ENCODE data around the gene CAMK1D. TPM values are rescaled to one million over a fixed set of nuclear protein-coding genes. Genes with fewer than 3 reads are reported as not detected.

The CAMK1D gene
- total and polyA plus RNA-seq, 2 of the 4 experiments (the other 2 are of a cell fraction): 5.0 to 5.3 TPM

DNA sequence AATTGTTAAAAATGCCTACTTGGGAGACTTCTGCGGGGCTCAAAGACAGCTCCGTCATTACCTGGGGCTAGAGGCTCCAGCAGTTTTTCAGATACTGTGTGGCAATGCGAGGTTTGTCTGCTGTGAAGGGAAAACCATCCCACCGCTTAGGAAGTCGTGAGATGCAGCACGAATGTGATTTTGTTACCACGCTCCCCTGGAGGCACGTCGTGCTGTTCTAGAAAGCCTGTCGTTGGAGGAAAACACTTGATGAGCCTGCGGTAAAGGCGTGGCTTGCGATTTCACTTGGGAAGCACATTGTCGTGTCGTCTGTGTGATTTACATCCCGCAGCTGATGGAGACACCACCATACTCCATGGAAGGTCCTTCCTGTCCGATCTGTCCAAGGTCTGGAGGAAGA, 39.3 kb downstream of the CAMK1D start:
- Histone ChIP-seq H3K4me1 (ENCODE audit: control insufficient read depth, insufficient read depth, low read length) (no peaks in the 10 kb centered on the region; the same call in 1 of the 2 replicates), H2AK9ac (replicated peaks; ENCODE audit: low read depth, low read length, poor library complexity) (peak overlapping the region; percentile 22), H3K56ac (ENCODE audit: extremely low read depth, insufficient read depth, low read length) (no peak overlapping the region), H3K27me3 (ENCODE audit: control insufficient read depth, insufficient read depth, low read length) (0 out of 2 replicates have a peak, but pooled peaks cover 4% of the 10 kb centered on the region), H3K27ac (ENCODE audit: insufficient read depth, low read length) (no peak overlapping the region), H3K18ac (ENCODE audit: low read depth, low read length) (no peak overlapping the region), H2BK5ac (ENCODE audit: low read depth, low read length, poor library complexity, severe bottlenecking) (no peak overlapping the region), H3K4ac (ENCODE audit: low read depth, low read length) (no peak overlapping the region), H3K14ac (replicated peaks; ENCODE audit: low read depth, low read length) (no peak overlapping the region), H2AFZ (replicated peaks; ENCODE audit: low read length, poor library complexity) (no peak overlapping the region), H4K20me1 (ENCODE audit: insufficient read depth, low read length) (no peaks in the 10 kb centered on the region), H3K4me2 (ENCODE audit: low read depth, low read length) (no peak overlapping the region), H4K8ac (ENCODE audit: low read depth in 2 of 2, low read length in 2 of 2) (no peak overlapping the region), H3K79me1 (ENCODE audit: low read depth in 1 of 2, low read length in 2 of 2) (no peaks in the 10 kb centered on the region), H2BK20ac (ENCODE audit: low read depth, low read length) (no peak overlapping the region), H2BK120ac (ENCODE audit: low read depth, low read length) (no peak overlapping the region), H4K91ac (ENCODE audit: insufficient read depth, low read depth, low read length) (no peak overlapping the region), H3K4me3 (ENCODE audit: insufficient read depth, low read depth, low read length) (no peak overlapping the region), H3K9me3 (ENCODE audit: control insufficient read depth, insufficient read depth, low read length) (0 out of 2 replicates have a peak, but pooled peaks cover 3% of the 10 kb centered on the region), H2BK15ac (ENCODE audit: low read depth, low read length) (no peak overlapping the region), H3K36me3 (ENCODE audit: control insufficient read depth, insufficient read depth, low read length) (no peaks in the 10 kb centered on the region), H4K5ac (ENCODE audit: low read depth, low read length) (no peak overlapping the region), H2AK5ac (ENCODE audit: low read depth, low read length) (no peak overlapping the region), H3K9me1 (ENCODE audit: insufficient read depth, low read length) (no peaks in the 10 kb centered on the region), H3K23ac (ENCODE audit: low read depth, low read length) (no peak overlapping the region), H3K9ac (ENCODE audit: low read depth, low read length) (no peak overlapping the region)
- no peak for DNase-seq
- ATAC-seq (ENCODE audit: low read depth): no peak
- BruUV-seq (replicated peaks): no TSS peak
- TF ChIP-seq MAZ (IDR thresholded peaks at IDR 0.05; ENCODE audit: borderline replicate concordance, low read depth, low read length): no peak
- no peak for TF ChIP-seq CEBPB (IDR thresholded peaks at IDR 0.05; ENCODE audit: low read depth, low read length)
- no peak for TF ChIP-seq SMC3 (IDR thresholded peaks at IDR 0.05; ENCODE audit: low read depth, low read length)
- TF ChIP-seq, protein P1, sequence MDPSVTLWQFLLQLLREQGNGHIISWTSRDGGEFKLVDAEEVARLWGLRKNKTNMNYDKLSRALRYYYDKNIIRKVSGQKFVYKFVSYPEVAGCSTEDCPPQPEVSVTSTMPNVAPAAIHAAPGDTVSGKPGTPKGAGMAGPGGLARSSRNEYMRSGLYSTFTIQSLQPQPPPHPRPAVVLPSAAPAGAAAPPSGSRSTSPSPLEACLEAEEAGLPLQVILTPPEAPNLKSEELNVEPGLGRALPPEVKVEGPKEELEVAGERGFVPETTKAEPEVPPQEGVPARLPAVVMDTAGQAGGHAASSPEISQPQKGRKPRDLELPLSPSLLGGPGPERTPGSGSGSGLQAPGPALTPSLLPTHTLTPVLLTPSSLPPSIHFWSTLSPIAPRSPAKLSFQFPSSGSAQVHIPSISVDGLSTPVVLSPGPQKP (IDR thresholded peaks at IDR 0.05; ENCODE audit: borderline replicate concordance, low read depth, low read length): no peak
- TF ChIP-seq RFX5 (IDR thresholded peaks at IDR 0.05; ENCODE audit: low read depth, low read length): no peak
- no peak for TF ChIP-seq BHLHE40 (IDR thresholded peaks at IDR 0.05; ENCODE audit: low read depth, low read length)
- no peak for TF ChIP-seq MXI1 (IDR thresholded peaks at IDR 0.05; ENCODE audit: borderline replicate concordance, low read depth, low read length)
- TF ChIP-seq RCOR1 (IDR thresholded peaks at IDR 0.05; ENCODE audit: insufficient replicate concordance, low read length): no peak
- TF ChIP-seq, protein P2, sequence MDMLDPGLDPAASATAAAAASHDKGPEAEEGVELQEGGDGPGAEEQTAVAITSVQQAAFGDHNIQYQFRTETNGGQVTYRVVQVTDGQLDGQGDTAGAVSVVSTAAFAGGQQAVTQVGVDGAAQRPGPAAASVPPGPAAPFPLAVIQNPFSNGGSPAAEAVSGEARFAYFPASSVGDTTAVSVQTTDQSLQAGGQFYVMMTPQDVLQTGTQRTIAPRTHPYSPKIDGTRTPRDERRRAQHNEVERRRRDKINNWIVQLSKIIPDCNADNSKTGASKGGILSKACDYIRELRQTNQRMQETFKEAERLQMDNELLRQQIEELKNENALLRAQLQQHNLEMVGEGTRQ (IDR thresholded peaks at IDR 0.05; ENCODE audit: low read depth, low read length): no peak
- TF ChIP-seq, protein P3, sequence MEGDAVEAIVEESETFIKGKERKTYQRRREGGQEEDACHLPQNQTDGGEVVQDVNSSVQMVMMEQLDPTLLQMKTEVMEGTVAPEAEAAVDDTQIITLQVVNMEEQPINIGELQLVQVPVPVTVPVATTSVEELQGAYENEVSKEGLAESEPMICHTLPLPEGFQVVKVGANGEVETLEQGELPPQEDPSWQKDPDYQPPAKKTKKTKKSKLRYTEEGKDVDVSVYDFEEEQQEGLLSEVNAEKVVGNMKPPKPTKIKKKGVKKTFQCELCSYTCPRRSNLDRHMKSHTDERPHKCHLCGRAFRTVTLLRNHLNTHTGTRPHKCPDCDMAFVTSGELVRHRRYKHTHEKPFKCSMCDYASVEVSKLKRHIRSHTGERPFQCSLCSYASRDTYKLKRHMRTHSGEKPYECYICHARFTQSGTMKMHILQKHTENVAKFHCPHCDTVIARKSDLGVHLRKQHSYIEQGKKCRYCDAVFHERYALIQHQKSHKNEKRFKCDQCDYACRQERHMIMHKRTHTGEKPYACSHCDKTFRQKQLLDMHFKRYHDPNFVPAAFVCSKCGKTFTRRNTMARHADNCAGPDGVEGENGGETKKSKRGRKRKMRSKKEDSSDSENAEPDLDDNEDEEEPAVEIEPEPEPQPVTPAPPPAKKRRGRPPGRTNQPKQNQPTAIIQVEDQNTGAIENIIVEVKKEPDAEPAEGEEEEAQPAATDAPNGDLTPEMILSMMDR (conservative IDR thresholded peaks at IDR 0.05; ENCODE audit: low read depth, low read length): no peak
- no peak for TF ChIP-seq RAD21 (IDR thresholded peaks at IDR 0.05; ENCODE audit: low read length)
- intact Hi-C loops (cut with micrococcal nuclease) (no loop called here), in situ Hi-C loops (cut with MboI; ENCODE audit: low sequenced_read_pairs) (no loop called here), dilution Hi-C loops (cut with HindIII; ENCODE audit: low sequenced_read_pairs, unreplicated experiment) (no loop called here)
- 77% methylated on average over 9 of the region's 17 CpGs; no CpG with 5 or more reads in 1 of the 2 experiments for WGBS, 2 experiments (ENCODE audit: extremely low coverage in 2 of 2, insufficient read length in 1 of 2)
- CTCF ChIA-PET: no interaction called here
- POLR2A ChIA-PET (ENCODE audit: unreplicated experiment): no interaction called here

Measured in IMR-90 (cell line).